ENCODE results near the gene MFRP. TPM values are rescaled to one million over a fixed set of nuclear protein-coding genes. Genes with fewer than 3 reads are reported as not detected.

The MFRP gene
- total RNA-seq: 0.11 TPM in 1 of 2 replicates, not detected in the other

GRCh38 chr11:119346605-119347004 lies at the start of gene MFRP:
Gene MFRP (minus strand): TSS chr11:119346705. CDS start chr11:119346513, 192 bp downstream.

GRCh38 chr11:119381181-119381988 lies 34.9 kb upstream of the MFRP start, which contains the start of gene USP2:
Gene USP2 (minus strand): TSS chr11:119381690. CDS start chr11:119373480, 8,210 bp downstream.

DNA sequence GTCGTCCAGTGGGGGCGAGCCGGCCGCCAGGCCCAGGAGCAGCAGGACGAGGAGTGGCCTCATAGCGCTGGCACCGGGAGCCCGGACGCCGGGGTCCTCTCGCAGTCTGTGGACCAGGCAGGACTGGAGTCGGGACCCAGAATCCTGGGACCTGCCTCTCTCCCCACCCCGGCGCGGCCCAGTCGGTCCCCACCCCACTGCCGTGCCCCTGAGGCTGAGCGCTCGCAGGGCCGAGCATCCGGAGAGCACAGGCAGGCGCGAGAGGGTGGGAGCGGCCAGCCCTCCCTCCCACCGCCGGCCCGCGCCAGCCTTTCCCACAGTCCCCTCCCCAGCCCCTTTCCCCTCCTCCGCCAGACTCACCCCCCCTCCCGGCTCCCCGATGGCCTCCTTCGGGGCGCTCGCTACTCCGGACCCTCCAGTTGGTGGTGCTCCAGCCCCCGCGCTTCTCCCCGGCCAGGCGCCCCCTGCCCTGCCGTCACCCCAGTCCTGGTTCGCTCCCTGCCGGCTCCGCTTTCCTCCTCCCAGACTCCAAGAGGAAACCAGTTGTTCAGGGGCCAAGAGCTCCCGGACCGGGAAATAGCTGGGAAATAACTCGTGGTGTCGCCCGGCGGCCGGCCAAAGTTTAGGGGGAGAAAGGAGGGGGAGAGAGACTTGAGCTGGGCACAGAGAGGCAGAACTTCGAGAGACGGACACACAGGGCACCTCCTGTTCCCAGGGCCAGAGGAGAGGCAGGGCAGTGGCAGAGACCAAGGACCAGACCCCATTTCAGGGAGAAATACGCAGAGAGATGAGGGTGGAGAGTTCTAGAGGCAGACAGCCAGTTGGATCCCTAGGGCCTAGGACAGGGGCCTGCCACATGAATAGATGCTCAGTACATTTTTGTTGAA lies 5.9 kb downstream of the MFRP start, which contains the start of gene C1QTNF5:
Gene C1QTNF5, minus strand, starts transcription at position 549 of the 887 bp plus-strand sequence. Its CDS starts 486 bp downstream, at position 63.

DNA sequence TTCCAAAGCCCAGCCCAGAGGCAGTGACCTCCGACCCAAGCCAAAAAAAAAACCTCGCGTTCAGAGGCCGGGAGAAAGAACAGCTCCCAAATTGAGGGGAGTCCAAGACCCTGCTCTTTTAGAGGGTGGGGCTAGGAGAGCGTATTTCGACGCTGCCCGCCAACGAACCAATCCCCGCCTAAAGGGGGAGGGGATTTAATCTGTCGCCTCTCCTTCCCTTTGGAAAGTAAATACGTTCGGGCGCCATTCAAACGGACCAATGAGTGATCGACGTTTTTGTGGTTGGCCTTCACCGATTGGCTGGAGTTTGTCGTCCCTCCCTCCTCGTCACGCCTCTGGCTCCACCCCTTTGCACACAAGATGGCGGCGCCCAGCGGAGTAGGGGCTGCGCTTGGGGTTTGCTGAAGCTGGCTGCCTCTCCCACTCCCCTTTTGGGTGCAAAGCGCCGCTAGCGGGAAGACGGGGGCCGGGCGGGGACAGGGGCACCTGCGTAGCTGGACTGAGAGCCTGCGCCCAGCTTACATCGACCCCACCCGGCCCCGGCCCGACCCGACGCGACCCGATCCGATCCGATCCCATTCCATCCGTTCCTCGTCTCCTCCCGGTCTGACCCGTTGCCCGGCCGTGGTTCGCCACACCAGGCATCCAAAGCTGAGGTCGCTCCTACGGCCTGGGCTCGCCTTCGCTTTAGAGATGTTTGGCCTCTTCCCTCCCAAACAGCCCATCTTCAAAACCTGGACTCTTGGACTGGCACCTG lies 12.2 kb downstream of the MFRP start, which contains the start of gene RNF26:
Gene RNF26, plus strand, starts transcription at position 354 of the 757 bp plus-strand sequence. CDS start 596 bp downstream, outside the sequence.

DNA sequence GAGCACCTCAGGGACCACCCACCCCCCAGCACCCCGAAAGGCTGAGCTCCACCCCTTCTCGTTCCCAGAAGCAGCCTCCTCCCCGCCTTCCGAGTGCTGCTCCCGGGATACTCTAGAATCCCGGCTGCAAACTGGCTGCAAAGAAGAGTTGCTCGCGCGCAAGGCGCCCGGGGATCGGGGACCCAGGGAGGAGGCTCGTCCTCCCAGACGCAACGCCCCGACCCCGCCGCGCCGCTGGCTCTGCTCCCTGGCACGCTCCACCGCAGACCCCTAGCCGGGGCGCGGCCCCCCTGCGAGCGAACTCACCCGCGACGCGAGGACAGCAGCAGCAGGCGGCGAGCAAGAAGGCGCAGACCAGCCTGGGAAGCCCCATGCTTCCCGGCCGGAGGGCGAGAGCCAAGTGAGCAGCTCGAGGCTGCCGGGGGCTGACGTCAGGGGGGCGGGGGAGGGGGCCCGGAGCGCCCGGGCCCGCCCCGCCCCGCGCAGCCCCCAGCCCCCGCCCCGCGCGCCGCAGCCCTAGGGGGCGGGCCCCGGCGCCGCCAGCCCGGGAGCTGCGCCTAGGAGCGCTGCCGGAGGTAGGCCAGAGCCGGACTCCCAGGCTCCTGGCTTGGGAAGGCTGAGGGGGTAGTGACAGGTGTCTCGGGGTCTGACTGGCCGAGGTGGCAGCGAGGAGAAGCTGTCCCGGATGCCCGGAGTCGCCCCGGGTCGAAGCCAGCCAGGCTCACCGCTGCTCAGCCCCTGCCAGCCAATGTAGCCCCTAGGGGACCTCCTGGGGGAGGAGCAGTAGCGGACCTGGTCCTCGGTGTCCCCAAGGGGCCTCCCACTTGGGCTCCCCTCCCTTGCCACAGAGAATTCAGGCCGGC lies 29.5 kb downstream of the MFRP start, which contains the start of gene MCAM:
Gene MCAM, minus strand, starts transcription at position 402 of the 863 bp plus-strand sequence. Its CDS starts 29 bp downstream, at position 373.

Small RNA genes within 50 kb of the gene (small RNA-seq; reads per million reads assigned to genes)
- gene RF01225 (not detected), gene RNU6-262P (not detected)

Other genes with a start within 250 kb of the MFRP start
- 18.8 and 20.5 TPM in 2 replicates for gene DPAGT1, start 244.9 kb downstream of the MFRP start, total RNA-seq
- 2.6 and 3.3 TPM in 2 replicates for gene C2CD2L, start 239.4 kb downstream of the MFRP start, total RNA-seq
- gene HINFP, start 225.1 kb downstream of the MFRP start, total RNA-seq: 15.0 and 16.5 TPM in 2 replicates
- gene ABCG4, start 197.7 kb downstream of the MFRP start, total RNA-seq: 0.13 and 0.22 TPM in 2 replicates
- gene NLRX1, start 178.0 kb downstream of the MFRP start, total RNA-seq: 21.7 and 23.2 TPM in 2 replicates
- gene NHERF4, start 161.2 kb downstream of the MFRP start, total RNA-seq: 0.22 and 0.26 TPM in 2 replicates
- 8.8 and 11.6 TPM in 2 replicates for gene CBL, start 140.4 kb downstream of the MFRP start, total RNA-seq
- gene MCAM, start 29.6 kb downstream of the MFRP start, total RNA-seq: 24.2 and 44.5 TPM in 2 replicates
- gene RNF26, start 12.2 kb downstream of the MFRP start, total RNA-seq: 5.9 TPM in 2 replicates
- 38.9 and 53.2 TPM in 2 replicates for gene C1QTNF5, start 5.8 kb downstream of the MFRP start, total RNA-seq
- 0.65 and 1.5 TPM in 2 replicates for gene USP2, start 35.0 kb upstream of the MFRP start, total RNA-seq
- gene THY1, start 76.5 kb upstream of the MFRP start, total RNA-seq: 669 and 939 TPM in 2 replicates